Cardiac muscle cell (in vitro differentiated cells and primary cell): Measurements from ENCODE around the gene CEMIP. TPM values are rescaled to one million over a fixed set of nuclear protein-coding genes. Genes with fewer than 3 reads are reported as not detected.

ENCODE experiments used
- DNase-seq, 2 donors: peaks; one replicate each; pipeline versions ENCODE4 v3.0.0 to v3.0.0-alpha.2; 2010 to 2017; ENCODE audit warnings: low read depth in 1 of 2, low spot score in 1 of 2
- H3K27ac ChIP-seq: fragments of 200-600 bp; sonication (generic); 2 replicates; pipeline ENCODE4 v1.5.1; 2016
- H3K27me3 ChIP-seq: fragments of 200-600 bp; sonication (generic); 2 replicates; pipeline ENCODE4 v1.6.0; 2016; ENCODE audit warnings: control low read depth
- H3K36me3 ChIP-seq: fragments of 200-600 bp; sonication (generic); 2 replicates; pipeline ENCODE4 v1.5.1; 2016; ENCODE audit warnings: control low read depth
- H3K4me1 ChIP-seq: fragments of 200-600 bp; sonication (generic); 2 replicates; pipeline ENCODE4 v1.8.1; 2017; ENCODE audit warnings: low read depth, mild to moderate bottlenecking, mixed run types
- H3K4me3 ChIP-seq: fragments of 200-600 bp; sonication (generic); 2 replicates; pipeline ENCODE4 v1.5.1; 2016; ENCODE audit warnings: mild to moderate bottlenecking
- H3K9me3 ChIP-seq: fragments of 200-600 bp; sonication (generic); 2 replicates; pipeline ENCODE4 v1.5.1; 2017; ENCODE audit warnings: low read depth, mild to moderate bottlenecking, control low read depth
- CTCF ChIP-seq: IDR thresholded peaks from 2 replicates; pipeline ENCODE4 v1.5.1; 2012; ENCODE audit warnings: low read depth, mild to moderate bottlenecking, low read length
- polyA plus RNA-seq: library from polyadenylated mRNA; unstranded; fragments of >200 nt; fragmentation: Nextera tagmentation; extraction: Ambion mirVana; gene quantifications from 2 replicates; pipeline ENCODE4 v1.2.1, GENCODE V29; 2016
- total RNA-seq: library from RNA; depleted of rRNA; stranded (reverse); fragments of >200 nt; gene quantifications from 2 replicates; pipeline ENCODE4 v1.2.3, GENCODE V29; 2016

The CEMIP gene
- total and polyA plus RNA-seq, 2 experiments from 2014 or later, result 0.12 to 1.9 TPM

DNA sequence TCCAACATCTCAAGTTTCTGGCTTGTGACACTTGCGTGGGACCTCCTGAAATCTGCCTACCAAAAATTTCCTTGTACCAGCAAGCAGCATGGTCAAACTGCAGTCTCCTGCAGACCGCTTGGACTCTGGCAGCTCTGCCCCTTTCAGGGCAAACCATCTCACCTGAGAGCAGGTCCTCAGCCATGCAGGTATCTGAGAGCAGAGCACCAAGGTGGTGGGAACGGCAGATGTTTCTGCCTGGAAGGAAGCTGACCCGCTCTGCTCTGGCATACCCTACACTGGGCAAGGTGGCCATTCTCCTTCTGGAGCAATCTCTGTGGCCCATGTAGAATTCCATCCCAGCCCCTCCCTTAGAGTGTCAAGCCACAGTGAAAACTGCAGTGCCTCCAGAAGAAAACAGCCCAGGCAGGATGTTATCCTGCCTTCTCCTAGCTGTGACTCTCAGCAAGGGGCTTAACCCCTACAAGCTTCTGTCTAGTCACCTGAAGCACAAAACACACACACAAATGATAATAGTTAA is 188.9 kb downstream of the CEMIP start:
- no peaks in the 10 kb centered on the region for H3K9me3 ChIP-seq

DNA sequence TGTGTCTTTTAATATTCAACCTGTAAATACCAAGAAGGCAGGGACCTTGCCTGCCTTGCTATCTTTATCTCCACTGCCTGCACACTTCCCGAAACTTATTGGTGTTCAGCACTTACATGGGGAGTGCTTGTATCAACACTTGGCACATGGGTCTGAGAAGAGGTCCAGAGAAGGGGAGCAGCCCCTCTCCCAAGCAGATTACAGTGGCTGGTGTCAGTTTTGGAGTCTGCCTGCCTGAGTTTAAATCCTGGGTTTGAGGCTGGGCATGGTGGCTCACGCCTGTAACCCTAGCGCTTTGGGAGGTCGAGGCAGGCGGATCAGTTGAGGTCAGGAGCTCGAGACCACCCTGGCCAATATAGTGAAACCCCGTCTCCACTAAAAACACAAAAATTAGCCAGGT is 190.1 kb downstream of the CEMIP start:
- Histone ChIP-seq H3K36me3 (no peaks in the 10 kb centered on the region), H3K27ac (no peak overlapping the region), H3K4me1 (peaks cover 3% of the 10 kb centered on the region), H3K9me3 (no peaks in the 10 kb centered on the region), H3K4me3 (no peak overlapping the region), H3K27me3 (no peaks in the 10 kb centered on the region)
- TF ChIP-seq CTCF, result no peak
- no peak for DNase-seq

More for the DNA sequence above, 188.9 kb downstream of the CEMIP start:
- TF ChIP-seq CTCF, result no peak
- H3K4me1 ChIP-seq, result peaks cover 3% of the 10 kb centered on the region
- H3K27ac ChIP-seq, result no peak overlapping the region
- H3K36me3 ChIP-seq, result no peaks in the 10 kb centered on the region
- H3K4me3 ChIP-seq, result no peak overlapping the region
- no peaks in the 10 kb centered on the region for H3K27me3 ChIP-seq
- DNase-seq, result no peak

DNA sequence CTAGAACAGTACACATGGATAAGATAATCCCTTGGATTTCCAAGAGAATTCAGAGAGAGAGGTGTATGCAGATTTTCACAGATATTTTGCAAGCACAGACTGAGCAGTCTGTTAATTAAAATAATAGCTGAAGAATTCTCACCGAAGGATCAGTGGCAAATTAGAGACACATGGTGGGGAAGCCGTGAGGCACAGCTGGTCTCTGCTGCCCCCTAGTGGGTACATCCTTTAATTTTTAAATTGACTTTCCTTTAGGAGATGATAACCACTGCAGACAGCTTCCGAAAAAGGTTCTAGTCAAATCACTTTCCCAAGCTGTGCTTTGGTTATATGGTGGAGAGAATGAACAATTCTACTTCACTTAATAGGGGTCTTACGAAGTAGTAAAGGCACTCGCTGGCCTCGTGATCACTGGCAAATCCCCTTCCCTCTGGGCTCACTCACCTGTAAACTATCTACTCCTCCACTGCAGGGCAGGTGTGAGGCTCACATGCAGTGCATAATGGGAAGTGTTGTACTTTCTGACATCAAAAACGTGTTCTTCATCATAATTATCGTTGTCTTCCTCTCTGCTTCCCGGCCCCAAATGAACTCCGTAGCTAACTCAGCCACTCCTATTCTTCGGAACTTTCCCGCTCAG is 191.0 kb downstream of the CEMIP start:
- peaks cover 3% of the 10 kb centered on the region for H3K4me1 ChIP-seq
- H3K4me3 ChIP-seq, result no peak overlapping the region
- peak; percentile 65 for TF ChIP-seq CTCF
- no peaks in the 10 kb centered on the region for H3K36me3 ChIP-seq
- no peaks in the 10 kb centered on the region for H3K27me3 ChIP-seq
- H3K9me3 ChIP-seq, result no peaks in the 10 kb centered on the region
- DNase-seq, result peak; percentile 76 to 78
- no peak overlapping the region for H3K27ac ChIP-seq

- Histone ChIP-seq H3K4me1 (peaks cover 3% of the 10 kb centered on the region), H3K9me3 (no peaks in the 10 kb centered on the region), H3K27ac (no peak overlapping the region), H3K4me3 (no peak overlapping the region), H3K27me3 (no peaks in the 10 kb centered on the region), H3K36me3 (no peaks in the 10 kb centered on the region)
- DNase-seq, result no peak
- TF ChIP-seq CTCF, result no peak
These were observed 191.5 kb downstream of the CEMIP start for GRCh38 chr15:80970658-80971057.

GRCh38 chr15:80971143-80971542 is 192.0 kb downstream of the CEMIP start:
- H3K36me3 ChIP-seq, result no peaks in the 10 kb centered on the region
- no peaks in the 10 kb centered on the region for H3K27me3 ChIP-seq
- H3K4me1 ChIP-seq, result peaks cover 3% of the 10 kb centered on the region
- no peaks in the 10 kb centered on the region for H3K9me3 ChIP-seq
- no peak overlapping the region for H3K27ac ChIP-seq
- no peak for DNase-seq
- no peak for TF ChIP-seq CTCF
- no peak overlapping the region for H3K4me3 ChIP-seq
